Vagina (tissue), 2 donors: ENCODE measurements around the gene ELMOD3. TPM values are rescaled to one million over a fixed set of nuclear protein-coding genes. Genes with fewer than 3 reads are reported as not detected.
"Not testable (repeated sequence)": the region's sequence is repeated elsewhere in the genome, so short reads cannot be mapped to it uniquely, and the experiment has no call there.

Source experiments
- DNase-seq, 2 donors: peaks; one replicate each; pipeline ENCODE4 v3.0.0-alpha.2; 2017; ENCODE audit errors: extremely low spot score in 2 of 2
- H3K27ac ChIP-seq: fragments of 200-600 bp; sonication (generic); one replicate; pipeline ENCODE4 v1.5.1; 2019
- H3K27me3 ChIP-seq: fragments of 200-600 bp; sonication (generic); one replicate; pipeline ENCODE4 v1.5.1; 2019
- H3K36me3 ChIP-seq, 2 donors: fragments of 200-600 bp; sonication (generic); one replicate each; pipeline ENCODE4 v1.5.1; 2017 to 2019
- H3K4me1 ChIP-seq: fragments of 200-600 bp; sonication (generic); one replicate; pipeline ENCODE4 v1.5.1; 2019
- H3K4me3 ChIP-seq, 2 donors: fragments of 200-600 bp; sonication (generic); 1 replicate in 1 of 2; 2 replicates in 1 of 2; pipeline ENCODE4 v1.5.1; 2016 to 2019
- H3K9me3 ChIP-seq: fragments of 200-600 bp; sonication (generic); one replicate; pipeline ENCODE4 v1.5.1; 2019
- POLR2A ChIP-seq, 2 donors: fragments of 450-650 bp; IDR thresholded peaks; one replicate each; pipeline ENCODE4 v1.6.1; 2017; ENCODE audit warnings: antibody characterized with exemption in 2 of 2, mild to moderate bottlenecking in 2 of 2, moderate library complexity in 2 of 2
- POLR2AphosphoS5 ChIP-seq, 2 donors: sonication (generic); formaldehyde crosslinking; IDR thresholded peaks; one replicate each; pipeline ENCODE4 v1.9.0; 2017; ENCODE audit warnings: antibody characterized with exemption in 2 of 2, mild to moderate bottlenecking in 2 of 2, low read depth in 1 of 2; ENCODE audit not compliant: insufficient read depth in 1 of 2
- intact Hi-C: fragments of 100-400 bp; cut with DNase I; formaldehyde crosslinking; loops from one replicate; pipeline ENCODE4 v1.15.1; 2023
- total RNA-seq: library from RNA; depleted of rRNA; stranded (reverse); fragments of >200 nt; gene quantifications from one replicate; pipeline ENCODE4 v1.2.3, GENCODE V29; 2016
- TF ChIP-seq, protein P1 (sequence below), 3 experiments: fragments of 450-650 bp in 2 of 3; fragments of 200-600 bp in 1 of 3; sonication (generic) in 1 of 3; IDR thresholded peaks; one replicate each; pipeline ENCODE4 v1.5.1; 2017 to 2019; ENCODE audit warnings: antibody characterized with exemption in 3 of 3, mild to moderate bottlenecking in 2 of 3, moderate library complexity in 2 of 3

ELMOD3 gene
- total RNA-seq, 1 donor from 2014 or later: 44.7 TPM

DNA sequence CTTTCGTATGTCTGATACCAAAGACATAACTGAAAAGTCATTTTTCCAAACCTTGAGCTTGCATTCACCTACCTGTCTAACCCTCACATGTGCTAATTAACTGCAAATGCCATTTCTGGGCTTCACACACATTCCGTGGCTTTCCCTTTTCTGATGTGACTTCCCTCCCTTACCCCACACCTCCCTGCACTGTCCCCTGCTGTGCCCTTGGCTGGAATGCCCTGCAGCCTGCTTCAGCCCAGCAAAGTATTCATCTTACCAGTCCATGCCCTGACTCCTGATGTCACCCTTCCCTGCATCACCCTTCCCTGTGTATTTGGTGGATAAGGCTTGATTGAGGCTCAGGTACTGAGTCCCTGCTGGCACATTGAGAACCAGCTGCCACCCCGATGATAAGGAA lies 12.4 kb upstream of the ELMOD3 start:
- H3K9me3 ChIP-seq: no peaks in the 10 kb centered on the region
- DNase-seq: no peak
- intact Hi-C loops: no loop called here
- TF ChIP-seq POLR2A (IDR thresholded peaks at IDR 0.05) (no peak), POLR2AphosphoS5 (IDR thresholded peaks at IDR 0.05; ENCODE audit: insufficient read depth in 1 of 2, low read depth in 1 of 2) (no peak)
- TF ChIP-seq, protein P1, sequence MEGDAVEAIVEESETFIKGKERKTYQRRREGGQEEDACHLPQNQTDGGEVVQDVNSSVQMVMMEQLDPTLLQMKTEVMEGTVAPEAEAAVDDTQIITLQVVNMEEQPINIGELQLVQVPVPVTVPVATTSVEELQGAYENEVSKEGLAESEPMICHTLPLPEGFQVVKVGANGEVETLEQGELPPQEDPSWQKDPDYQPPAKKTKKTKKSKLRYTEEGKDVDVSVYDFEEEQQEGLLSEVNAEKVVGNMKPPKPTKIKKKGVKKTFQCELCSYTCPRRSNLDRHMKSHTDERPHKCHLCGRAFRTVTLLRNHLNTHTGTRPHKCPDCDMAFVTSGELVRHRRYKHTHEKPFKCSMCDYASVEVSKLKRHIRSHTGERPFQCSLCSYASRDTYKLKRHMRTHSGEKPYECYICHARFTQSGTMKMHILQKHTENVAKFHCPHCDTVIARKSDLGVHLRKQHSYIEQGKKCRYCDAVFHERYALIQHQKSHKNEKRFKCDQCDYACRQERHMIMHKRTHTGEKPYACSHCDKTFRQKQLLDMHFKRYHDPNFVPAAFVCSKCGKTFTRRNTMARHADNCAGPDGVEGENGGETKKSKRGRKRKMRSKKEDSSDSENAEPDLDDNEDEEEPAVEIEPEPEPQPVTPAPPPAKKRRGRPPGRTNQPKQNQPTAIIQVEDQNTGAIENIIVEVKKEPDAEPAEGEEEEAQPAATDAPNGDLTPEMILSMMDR (IDR thresholded peaks at IDR 0.05): no peak
- no peak overlapping the region for H3K4me3 ChIP-seq
- no peak overlapping the region for H3K27ac ChIP-seq
- no peaks in the 10 kb centered on the region for H3K27me3 ChIP-seq
- no peaks in the 10 kb centered on the region for H3K4me1 ChIP-seq
- H3K36me3 ChIP-seq: peaks cover 0 to 25% of the 10 kb centered on the region in 2 donors

DNA sequence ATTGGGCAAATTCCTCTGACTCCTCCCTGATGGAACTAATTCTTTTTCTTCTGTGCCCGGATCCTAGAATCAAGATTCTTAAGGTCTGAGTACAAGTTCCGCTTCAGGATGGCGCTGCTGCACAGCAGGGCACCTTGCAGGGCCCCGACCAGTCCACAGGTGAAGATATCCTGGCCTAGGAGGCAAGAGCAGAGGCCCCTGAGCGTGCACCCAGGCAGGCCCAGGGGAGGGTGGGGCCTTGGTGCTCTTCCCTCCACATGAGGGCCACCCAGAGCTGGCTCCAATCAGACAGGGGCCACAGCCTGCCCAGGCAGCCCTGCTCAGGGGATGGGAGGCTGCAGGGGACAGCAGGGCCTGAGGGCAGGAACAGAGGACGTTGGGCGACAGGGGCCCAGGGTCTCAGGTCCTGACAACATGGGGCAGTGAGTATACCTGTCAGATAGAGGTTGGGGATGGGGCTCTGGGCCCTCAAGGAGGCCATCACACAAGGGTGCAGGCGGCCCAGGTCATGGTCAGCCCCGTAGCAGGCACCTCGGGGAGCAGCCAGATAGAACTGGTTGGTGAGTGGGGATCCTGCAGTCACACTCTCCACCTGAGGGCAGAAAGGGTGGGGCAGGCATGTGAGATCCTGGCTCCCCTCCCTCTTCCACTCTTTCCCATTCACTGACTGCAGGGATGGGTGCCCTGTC lies 11.2 kb upstream of the ELMOD3 start:
- DNase-seq, H3K9me3 ChIP-seq, H3K4me1 ChIP-seq, H3K4me3 ChIP-seq, H3K27me3 ChIP-seq, intact Hi-C loops, H3K27ac ChIP-seq: not testable (repeated sequence)
- H3K36me3 ChIP-seq: peaks cover 0 to 29% of the 10 kb centered on the region in 2 donors

DNA sequence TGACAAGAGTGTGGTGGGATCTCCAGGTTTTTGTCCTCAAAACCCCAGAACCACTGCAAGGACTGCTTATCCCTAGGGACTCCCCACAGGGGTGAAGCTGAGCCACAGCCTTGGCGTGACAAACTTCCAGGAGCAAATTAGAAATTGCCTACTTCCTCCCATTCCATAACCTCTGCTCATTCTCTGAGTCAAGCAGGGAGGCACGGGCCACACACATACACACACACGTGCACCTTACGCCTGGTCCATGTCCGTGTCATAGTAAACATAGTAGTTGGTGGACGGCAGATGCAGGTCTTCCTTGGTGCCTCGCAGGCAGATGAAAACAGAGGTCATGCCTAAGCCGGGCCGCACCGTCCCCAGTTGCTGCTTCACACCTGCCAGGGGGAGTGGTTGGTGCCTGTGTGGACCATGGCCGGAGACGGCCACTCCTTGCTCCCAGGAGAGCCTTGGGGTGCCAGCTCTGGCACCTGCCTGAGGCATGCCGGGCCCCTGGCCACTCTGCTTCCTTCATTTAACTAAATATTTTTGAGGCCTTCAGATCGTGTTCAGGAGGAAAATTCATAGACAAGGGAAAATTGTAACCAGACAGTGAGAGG lies 10.1 kb upstream of the ELMOD3 start:
- H3K9me3 ChIP-seq: no peaks in the 10 kb centered on the region
- H3K4me3 ChIP-seq: no peak overlapping the region
- no peak for DNase-seq
- H3K36me3 ChIP-seq: peaks cover 0 to 34% of the 10 kb centered on the region in 2 donors
- no peak overlapping the region for H3K27ac ChIP-seq
- intact Hi-C loops: no loop called here
- no peaks in the 10 kb centered on the region for H3K4me1 ChIP-seq
- TF ChIP-seq, protein P1 (IDR thresholded peaks at IDR 0.05): no peak
- TF ChIP-seq POLR2AphosphoS5 (IDR thresholded peaks at IDR 0.05; ENCODE audit: insufficient read depth in 1 of 2, low read depth in 1 of 2): no peak
- TF ChIP-seq POLR2A (IDR thresholded peaks at IDR 0.05): no peak
- H3K27me3 ChIP-seq: no peaks in the 10 kb centered on the region

DNA sequence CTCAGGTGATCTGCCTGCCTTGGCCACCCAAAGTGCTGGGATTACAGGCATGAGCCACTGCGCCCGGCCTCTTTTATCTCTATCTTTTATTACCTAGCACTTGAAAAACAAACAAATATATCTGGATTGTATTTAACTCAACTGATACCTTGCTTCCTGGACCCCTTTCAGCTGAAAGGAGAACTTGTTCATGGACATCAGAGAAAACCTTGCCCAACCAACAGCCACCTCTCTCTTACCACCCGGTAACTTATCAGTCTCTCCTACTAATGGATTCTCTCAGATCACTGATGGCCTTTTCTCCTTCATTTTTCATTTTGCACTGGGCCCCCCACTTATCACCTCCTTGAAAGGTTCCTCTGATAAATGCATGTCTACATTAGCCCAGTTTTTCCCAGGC lies 7.0 kb upstream of the ELMOD3 start:
- Histone ChIP-seq H3K9me3 (no peaks in the 10 kb centered on the region), H3K27ac (no peak overlapping the region), H3K36me3 (peaks cover 0 to 54% of the 10 kb centered on the region in 2 donors), H3K4me3 (no peak overlapping the region), H3K4me1 (peaks cover 6% of the 10 kb centered on the region), H3K27me3 (no peaks in the 10 kb centered on the region)
- no peak for TF ChIP-seq POLR2AphosphoS5 (IDR thresholded peaks at IDR 0.05; ENCODE audit: insufficient read depth in 1 of 2, low read depth in 1 of 2)
- TF ChIP-seq, protein P1 (IDR thresholded peaks at IDR 0.05): no peak
- TF ChIP-seq POLR2A (IDR thresholded peaks at IDR 0.05): no peak
- no peak for DNase-seq
- intact Hi-C loops: no loop called here

DNA sequence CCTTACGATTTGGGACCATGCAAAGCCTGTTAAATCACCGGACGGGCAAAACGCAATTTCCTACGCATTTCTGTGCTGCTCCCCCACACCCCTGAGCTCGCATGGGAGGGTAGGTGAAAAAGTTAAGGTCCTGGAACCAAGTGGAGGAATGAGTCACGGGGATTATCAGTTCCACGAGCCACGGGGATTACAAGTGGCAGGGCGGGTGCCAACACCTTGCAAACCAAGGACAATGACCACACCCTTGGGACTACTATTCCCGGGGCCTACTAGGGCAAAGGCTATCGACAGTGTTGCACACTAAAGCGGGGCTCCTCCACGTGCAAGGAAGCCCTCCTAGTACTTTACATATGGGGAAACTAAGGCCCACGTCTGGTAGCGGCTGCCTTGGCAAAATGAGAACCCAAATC lies 688 bp upstream of the ELMOD3 start:
- no peaks in the 10 kb centered on the region for H3K27me3 ChIP-seq
- intact Hi-C loops: loop anchor here (2.0 kb wide), 1 partner anchor 27 kb away; the partner anchor contains the start of gene TGOLN2
- peak overlapping the region; percentile 76 for H3K27ac ChIP-seq
- no peak for DNase-seq
- no peak for TF ChIP-seq POLR2A (IDR thresholded peaks at IDR 0.05)
- TF ChIP-seq POLR2AphosphoS5 (IDR thresholded peaks at IDR 0.05; ENCODE audit: insufficient read depth in 1 of 2, low read depth in 1 of 2): no peak
- TF ChIP-seq, protein P1 (IDR thresholded peaks at IDR 0.05): no peak
- peak overlapping the region; percentile 58 to 76 for H3K4me3 ChIP-seq
- peaks cover 0 to 40% of the 10 kb centered on the region in 2 donors for H3K36me3 ChIP-seq
- H3K4me1 ChIP-seq: peaks cover 30% of the 10 kb centered on the region
- H3K9me3 ChIP-seq: no peaks in the 10 kb centered on the region
